Activated CD4-positive, alpha-beta T cell treated with anti-CD3 and anti-CD28 coated beads, Interleukin-2, Interleukin-4, amounts not matched to agents 100 ng/mL and 50 ng/mL, durations not matched to agents 16 hours and 8 hours (primary cell): ENCODE results near the gene SORCS2.

Experiments
- DNase-seq: peaks from one replicate; pipeline ENCODE4 v3.0.0-alpha.2; 2020; ENCODE audit warnings: low spot score

Gene SORCS2

GRCh38 chr4:7637971-7638370 is 445.6 kb downstream of the SORCS2 start:
- no peak for DNase-seq

DNA sequence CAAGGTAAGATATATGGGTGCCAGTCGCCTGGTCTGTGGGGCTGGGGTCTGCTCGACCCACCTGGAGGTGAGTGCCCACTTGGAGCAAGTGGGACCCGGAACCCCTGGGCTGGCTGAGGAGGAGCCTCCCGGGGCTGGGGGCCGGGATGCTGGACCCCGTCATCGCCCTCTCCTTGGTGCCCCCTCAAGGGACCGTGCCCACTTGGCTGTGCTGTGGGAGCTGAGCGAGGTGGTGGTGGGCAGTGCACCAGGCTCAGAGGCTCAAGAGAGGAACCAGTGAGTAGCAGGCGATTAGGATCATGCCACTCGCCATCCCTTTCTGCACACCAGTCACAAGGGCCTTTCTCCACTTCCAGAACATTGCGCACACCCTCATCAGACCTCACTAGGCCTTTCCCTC is 446.2 kb downstream of the SORCS2 start:
- no peak for DNase-seq

- no peak for DNase-seq
Observed at GRCh38 chr4:7638984-7639789, 446.8 kb downstream of the SORCS2 start.

DNA sequence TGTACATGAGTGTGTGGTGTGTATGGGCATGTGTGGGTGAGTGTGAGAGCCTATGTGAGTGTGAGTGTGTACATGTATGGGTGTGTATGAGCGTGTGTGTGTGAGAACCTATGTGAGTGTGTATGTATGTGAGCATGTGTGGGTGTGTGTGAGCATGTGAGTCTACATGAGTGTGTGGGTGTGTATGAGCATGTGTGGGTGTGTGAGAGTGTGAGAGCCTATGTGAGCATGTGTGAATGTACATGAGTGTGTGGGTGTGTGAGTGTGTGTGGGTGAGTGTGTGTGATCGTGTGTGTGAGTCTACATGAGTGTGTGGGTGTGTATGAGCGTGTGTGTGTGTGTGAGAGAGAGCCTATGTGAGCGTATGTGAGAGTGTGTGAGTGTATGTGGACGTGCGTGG is 447.8 kb downstream of the SORCS2 start:
- DNase-seq, result no peak

GRCh38 chr4:7641712-7642111 is 449.4 kb downstream of the SORCS2 start:
- DNase-seq, result no peak

DNA sequence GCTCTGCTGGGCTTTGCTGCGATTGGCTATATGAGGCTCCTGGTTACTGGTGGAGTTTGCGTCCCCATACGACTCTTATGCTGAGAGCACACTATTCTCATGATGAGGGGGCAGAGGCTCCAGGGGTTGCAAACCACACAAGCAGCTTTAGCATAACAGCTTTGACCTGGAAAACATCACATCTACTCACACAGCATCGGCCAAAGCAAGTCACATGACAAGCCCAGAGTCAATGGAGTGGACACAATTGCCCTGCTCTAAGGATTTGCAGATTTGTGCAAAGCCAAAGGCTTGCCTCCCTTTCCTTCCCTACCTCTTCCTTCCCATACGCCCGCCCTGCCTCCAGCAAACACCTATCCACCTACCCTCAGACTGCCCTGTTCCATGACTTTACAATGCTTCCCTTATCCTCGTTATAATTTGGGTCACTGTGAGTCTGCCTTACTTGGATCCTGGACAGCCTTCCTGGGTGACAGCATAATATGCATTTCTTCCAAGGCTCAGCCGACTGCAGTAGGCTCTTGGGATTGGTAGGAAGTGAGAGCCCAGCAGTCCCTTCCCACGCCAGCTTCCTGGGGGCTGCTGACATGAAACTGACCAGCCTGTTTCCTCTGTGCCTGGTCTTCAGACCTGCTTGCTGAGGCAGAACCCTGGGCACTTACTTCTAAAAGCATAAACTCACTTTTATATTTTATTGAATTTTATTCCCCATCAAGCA is 450.6 kb downstream of the SORCS2 start:
- no peak for DNase-seq

DNA sequence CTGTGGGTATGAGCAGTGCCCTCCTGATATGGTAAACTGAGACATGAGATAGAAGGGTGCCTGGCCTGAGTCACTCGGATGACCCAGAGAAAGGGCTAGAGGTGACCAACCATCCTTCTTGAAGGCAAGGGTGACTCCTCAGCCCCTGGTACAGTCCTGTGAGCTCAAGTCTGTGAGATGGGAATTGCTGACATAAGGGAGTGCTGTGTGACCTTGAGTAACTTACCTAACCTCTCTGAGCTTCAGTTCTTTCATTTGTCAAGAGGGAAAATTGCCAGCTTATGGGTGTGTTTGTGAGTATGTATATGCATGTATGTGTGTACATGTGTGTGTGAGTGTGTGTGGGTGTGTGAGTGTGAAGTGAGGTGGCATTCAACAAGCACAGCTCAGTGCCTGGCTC is 452.8 kb downstream of the SORCS2 start:
- DNase-seq, result no peak

GRCh38 chr4:7645956-7646355 is 453.6 kb downstream of the SORCS2 start:
- no peak for DNase-seq

DNA sequence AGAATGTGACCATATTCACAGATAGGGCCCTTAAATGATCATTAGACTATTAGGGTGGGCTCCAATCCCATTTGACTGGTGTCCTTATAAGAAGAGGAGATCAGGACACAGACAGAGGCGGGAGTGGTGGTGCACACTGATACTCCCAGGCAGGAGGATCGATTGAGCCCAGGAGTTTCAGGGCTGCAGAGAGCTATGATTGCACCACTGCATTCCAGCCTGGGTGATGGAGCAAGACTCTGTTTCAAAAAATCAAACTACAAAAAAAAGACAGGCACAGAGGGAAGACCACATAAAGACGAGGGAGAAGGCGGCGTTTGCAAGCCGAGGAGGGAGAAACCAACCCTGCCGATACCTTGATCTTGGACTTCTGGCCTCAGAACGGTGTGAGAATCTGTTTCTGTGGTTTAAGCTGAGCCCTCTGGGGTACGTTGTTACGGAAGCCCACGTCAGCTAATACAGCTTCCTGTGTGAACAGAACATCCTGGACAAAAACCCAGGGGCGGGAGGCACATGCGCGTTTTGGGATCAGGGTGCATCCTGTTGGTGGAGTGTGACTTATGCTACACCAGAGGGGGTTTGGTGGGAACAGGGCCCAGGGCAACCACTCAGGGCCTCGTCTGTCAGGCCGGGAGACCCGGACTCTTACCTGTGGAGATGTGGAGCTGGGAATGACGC is 454.2 kb downstream of the SORCS2 start:
- DNase-seq, result peak; percentile 17

GRCh38 chr4:7647186-7647585 is 454.8 kb downstream of the SORCS2 start:
- no peak for DNase-seq

DNA sequence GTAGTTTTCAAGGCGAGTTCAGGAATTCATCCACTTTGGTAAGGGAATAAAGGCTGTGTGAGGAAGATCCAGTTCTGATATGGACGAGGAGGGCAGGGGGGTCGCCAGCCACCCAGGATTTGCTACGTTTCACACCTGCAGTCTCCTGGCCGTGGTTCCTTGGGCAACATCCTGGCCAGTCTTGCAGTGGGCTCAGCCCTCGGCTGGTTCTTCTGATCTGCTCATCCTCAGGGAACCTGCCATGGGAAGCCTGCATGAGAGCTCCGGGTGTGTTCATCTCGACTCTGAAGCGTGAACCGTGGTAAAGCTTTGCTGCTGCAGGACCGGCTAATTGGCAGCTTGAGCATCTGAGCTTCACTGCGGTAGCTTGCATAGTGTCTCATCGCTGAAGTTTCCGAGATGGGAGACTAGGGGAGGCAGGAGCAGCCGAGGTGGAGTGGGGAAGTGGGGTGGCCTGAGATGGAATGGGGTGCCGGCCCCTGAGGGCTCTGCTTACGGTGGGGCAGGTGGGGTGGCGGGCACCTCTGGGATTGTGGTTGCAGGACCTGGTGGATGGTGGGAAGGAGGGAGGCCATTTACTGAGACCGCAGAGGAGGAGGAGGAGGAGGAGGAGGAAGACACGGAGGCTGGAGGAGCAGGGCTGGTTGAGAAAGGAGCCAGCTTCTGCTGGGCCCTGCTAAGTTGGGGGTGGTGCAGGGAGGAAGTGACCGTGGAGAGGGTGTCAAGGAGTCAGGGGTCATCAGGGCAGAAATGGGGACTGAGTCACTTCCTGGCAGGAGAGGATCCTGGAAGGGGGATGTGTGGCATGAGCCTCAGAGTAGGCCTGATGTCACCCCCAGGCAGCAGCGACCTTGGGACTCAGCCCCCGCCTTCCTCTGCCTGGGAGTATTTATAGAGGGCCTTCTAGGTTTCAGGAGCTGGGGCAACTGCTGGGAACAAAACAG is 455.5 kb downstream of the SORCS2 start:
- peak; percentile 15 for DNase-seq

GRCh38 chr4:7648544-7649395 is 456.4 kb downstream of the SORCS2 start:
- DNase-seq, result no peak

GRCh38 chr4:7649411-7649740 is 457.0 kb downstream of the SORCS2 start:
- no peak for DNase-seq

DNA sequence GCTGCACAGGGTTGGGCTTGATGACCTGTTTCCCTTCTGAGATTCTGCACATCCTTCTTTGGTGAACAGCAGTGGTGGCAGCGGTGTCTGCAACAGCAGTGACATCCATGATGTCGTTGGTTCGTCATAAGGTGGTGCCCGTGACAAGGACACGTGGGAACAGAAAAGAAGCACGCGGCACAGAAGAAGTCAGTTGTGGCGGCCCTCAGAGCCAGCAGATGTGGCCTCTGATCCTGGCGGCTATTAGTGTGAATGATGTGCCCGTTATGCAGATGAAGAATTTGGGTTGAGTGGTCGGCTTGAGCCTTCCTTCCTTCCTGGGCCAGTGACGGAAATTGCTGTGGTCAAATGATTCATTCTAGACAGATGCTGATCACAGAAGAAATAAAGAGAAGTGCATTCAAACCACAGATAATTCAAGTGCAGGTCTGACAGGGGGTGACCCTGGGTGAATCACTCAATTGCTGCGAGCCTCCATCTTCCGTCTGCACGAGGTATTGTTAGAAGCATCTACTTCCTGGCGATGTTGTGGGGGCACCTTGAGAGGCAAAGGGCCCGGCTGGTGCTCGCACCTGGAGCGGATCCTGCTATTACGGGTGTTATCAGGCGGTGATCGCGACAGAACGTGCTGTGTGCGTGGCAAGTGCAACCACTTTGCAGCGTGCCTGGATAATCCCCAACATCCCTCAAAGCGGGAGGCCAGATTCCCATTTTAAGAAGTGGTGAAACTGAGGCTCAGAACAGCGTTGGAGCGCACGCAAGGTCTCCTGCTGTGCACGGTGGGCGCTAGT is 457.6 kb downstream of the SORCS2 start:
- peak; percentile 86 for DNase-seq

DNA sequence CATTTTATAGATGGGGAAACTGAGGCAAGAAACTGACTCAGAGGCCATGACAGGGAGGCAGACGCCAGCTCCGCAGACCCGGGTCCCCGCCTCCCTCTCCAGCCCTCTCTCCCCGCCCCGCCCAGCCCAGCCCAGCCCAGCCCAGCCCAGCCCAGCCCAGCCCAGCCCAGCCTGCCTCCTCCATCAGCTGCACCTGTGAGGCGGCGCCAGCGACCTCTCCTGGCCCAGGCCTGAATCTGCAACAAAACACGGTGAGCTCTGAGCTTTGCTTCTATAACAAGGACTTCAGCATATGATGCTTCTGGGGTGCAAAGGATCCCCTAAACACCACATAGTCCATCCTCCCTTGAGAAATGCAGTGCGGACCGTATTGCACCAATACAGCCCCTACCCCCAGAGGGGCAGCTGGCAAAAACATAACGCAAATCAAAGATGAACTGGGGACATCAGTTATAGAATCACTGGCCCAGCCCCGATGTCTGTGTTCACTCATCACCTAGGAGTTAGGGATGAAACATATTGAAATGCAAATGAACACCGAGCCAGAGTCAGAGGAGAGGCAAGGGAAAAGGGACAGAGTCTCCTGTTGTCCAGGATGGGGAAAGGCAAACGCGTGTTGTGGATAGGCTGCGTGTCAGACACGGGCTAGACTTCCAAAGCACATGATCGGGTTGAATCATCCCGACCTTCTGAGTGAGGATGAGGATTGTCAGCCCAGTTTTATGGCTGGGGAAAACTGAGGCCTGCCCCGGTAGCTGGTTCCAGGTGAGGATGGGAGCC is 458.5 kb downstream of the SORCS2 start:
- DNase-seq, result peak; percentile 31

GRCh38 chr4:7651461-7651921 is 459.2 kb downstream of the SORCS2 start:
- no peak for DNase-seq

- DNase-seq, result no peak
Observed at GRCh38 chr4:7652006-7652405, 459.7 kb downstream of the SORCS2 start.

- no peak for DNase-seq
Observed at GRCh38 chr4:7652451-7652881, 460.1 kb downstream of the SORCS2 start.

- no peak for DNase-seq
Observed at GRCh38 chr4:7652906-7653305, 460.6 kb downstream of the SORCS2 start.
